Pancreas (tissue), 10 donors: Measurements from ENCODE around the gene FCER2. TPM values are rescaled to one million over a fixed set of nuclear protein-coding genes. Genes with fewer than 3 reads are reported as not detected.

Source experiments
- ATAC-seq, 4 donors: fragments of 200-7000 bp; cut with Tn5 transposase; one replicate each; pipeline versions ENCODE4 v1.8.0 to v1.9.1; 2020; ENCODE audit warnings: mild to moderate bottlenecking in 4 of 4, moderate library complexity in 4 of 4
- DNase-seq, 6 donors: peaks; one replicate each; pipeline ENCODE4 v3.0.0-alpha.2; 2020
- FAIRE-seq: peaks from 2 replicates; lab custom pipeline; 2012; peaks lifted over from hg19 to GRCh38; lab: Jason Lieb, UNC
- H3K27ac ChIP-seq, 4 donors: fragments of 200-600 bp; sonication (generic); 1 replicate in 3 of 4; 2 replicates in 1 of 4; pipeline versions ENCODE4 v1.5.0 to v1.8.0; 2020
- H3K27me3 ChIP-seq, 4 donors: fragments of 200-600 bp; one replicate each; pipeline ENCODE4 v1.8.0; 2021
- H3K36me3 ChIP-seq, 3 donors: fragments of 200-600 bp; sonication (generic) in 1 of 3; one replicate each; pipeline versions ENCODE4 v1.5.0 to v1.8.0; 2020 to 2021
- H3K4me1 ChIP-seq, 3 donors: fragments of 200-600 bp; one replicate each; pipeline ENCODE4 v1.8.0; 2021
- H3K4me3 ChIP-seq, 4 donors: fragments of 200-600 bp; sonication (generic) in 2 of 4; one replicate each; pipeline versions ENCODE4 v1.5.0 to v1.8.0; 2020 to 2021
- H3K9me3 ChIP-seq, 4 donors: fragments of 200-600 bp; one replicate each; pipeline ENCODE4 v1.8.0; 2021
- CTCF ChIP-seq, 4 donors: fragments of 200-600 bp; sonication (generic) in 3 of 4; IDR thresholded peaks; one replicate each; pipeline versions ENCODE4 v1.5.0 to v1.8.0; 2021; ENCODE audit warnings: antibody characterized with exemption in 4 of 4
- WGBS, 2 donors: extraction: QIAGEN DNeasy Blood & Tissue Kit; methylation state at CpG; one replicate each; pipeline ENCODE4 v1.1.7; 2013; 5-methylcytosine and 5-hydroxymethylcytosine counted together
- intact Hi-C, 3 donors: fragments of 100-400 bp; cut with DNase I; formaldehyde crosslinking; loops; one replicate each; pipeline versions ENCODE4 v1.11.1 to v1.14.2; 2022
- polyA plus RNA-seq, 2 donors: library from polyadenylated mRNA; stranded (reverse); fragments of 200-250 nt; gene quantifications; one replicate each; pipeline ENCODE4 v1.2.3, GENCODE V29; 2013
- total RNA-seq, 6 donors: library from RNA; stranded (reverse); fragmentation: NEBNext Ultra II Directional in 4 of 6; extraction: Animal tissue kit (Norgen Biotek cat#: 25700) in 4 of 6; gene quantifications; one replicate each; pipeline versions ENCODE4 v1.2.1 to v1.2.4, GENCODE V29; 2021 to 2023
- donor health status: healthy with polysubstance abuse.
- donor health status: DM: no; HTN: no; CAD: no; lungs with moderate emphysema.
- donor health status: DM: no; HTN: no; CAD: no.
- donor health status: control.
- donor health status: control.
- donor health status: Bipolar disorder and iron deficiency.
- donor health status: DM: yes; HTN: yes; CAD: no.
- donor health status: DM: no; HTN: no; CAD: no.
- donor health status: DM: no; HTN: no; CAD: no.
- donor health status: DM: yes; HTN: yes; CAD: no.

The FCER2 gene
- total RNA-seq = under 1 TPM in 2 of 6 donors, not detected in 4; 0.19 to 0.51 TPM
- polyA plus RNA-seq = under 1 TPM in 1 of 2 donors, not detected in 1; 0.08 TPM

- Histone ChIP-seq H3K27me3 (no peaks in the 10 kb centered on the region), H3K4me1 (no peaks in the 10 kb centered on the region), H3K27ac (no peak within 1 kb of the TSS), H3K36me3 (no peaks in the 10 kb centered on the region), H3K4me3 (no peak within 1 kb of the TSS), H3K9me3 (no peaks in the 10 kb centered on the region)
- no peak for FAIRE-seq
- ATAC-seq = peak in 1 of 4 donors; percentile 30
- intact Hi-C loops = no loop called here
- no peak for DNase-seq
- 40 to 55% methylated on average over 20 of the region's 20 CpGs for WGBS, 2 donors
- TF ChIP-seq CTCF (IDR thresholded peaks at IDR 0.05) = no peak
These were observed at the start of gene FCER2 for GRCh38 chr19:7701654-7702457. Gene FCER2, minus strand, starts transcription at chr19:7702131. Its CDS starts 2,371 bp downstream, at chr19:7699760.

GRCh38 chr19:7751157-7751783, 49.3 kb upstream of the FCER2 start:
- Histone ChIP-seq H3K9me3 (no peaks in the 10 kb centered on the region), H3K27ac (no peak overlapping the region), H3K4me1 (no peaks in the 10 kb centered on the region), H3K4me3 (no peak overlapping the region), H3K36me3 (no peaks in the 10 kb centered on the region), H3K27me3 (no peaks in the 10 kb centered on the region)
- intact Hi-C loops = no loop called here
- no peak for TF ChIP-seq CTCF (IDR thresholded peaks at IDR 0.05)
- whole genome bisulfite sequencing, 2 donors = 60 to 71% methylated on average over 12 of the region's 12 CpGs
- ATAC-seq = no peak
- DNase-seq = no peak
- FAIRE-seq = no peak

GRCh38 chr19:7748756-7749155, 46.8 kb upstream of the FCER2 start:
- no peaks in the 10 kb centered on the region for H3K4me1 ChIP-seq
- H3K27me3 ChIP-seq = no peaks in the 10 kb centered on the region
- intact Hi-C loops = no loop called here
- DNase-seq = peak in 1 of 6 donors; percentile 15
- H3K36me3 ChIP-seq = no peaks in the 10 kb centered on the region
- no peak for FAIRE-seq
- no peak for TF ChIP-seq CTCF (IDR thresholded peaks at IDR 0.05)
- H3K27ac ChIP-seq = no peak overlapping the region
- no peak overlapping the region for H3K4me3 ChIP-seq
- ATAC-seq = peak in 3 of 4 donors; percentile 44 to 59 (median 57)
- WGBS, 2 donors = 6 to 10% methylated on average over 4 of the region's 4 CpGs
- no peaks in the 10 kb centered on the region for H3K9me3 ChIP-seq

- ATAC-seq (no peak), DNase-seq (no peak), FAIRE-seq (no peak)
- WGBS, 2 donors = 58 to 72% methylated on average over 2 of the region's 2 CpGs
- Histone ChIP-seq H3K27ac (no peak overlapping the region), H3K9me3 (no peaks in the 10 kb centered on the region), H3K4me1 (no peaks in the 10 kb centered on the region), H3K27me3 (no peaks in the 10 kb centered on the region), H3K36me3 (no peaks in the 10 kb centered on the region), H3K4me3 (no peak overlapping the region)
- intact Hi-C loops = no loop called here
- no peak for TF ChIP-seq CTCF (IDR thresholded peaks at IDR 0.05)
These were observed 46.2 kb upstream of the FCER2 start for GRCh38 chr19:7748171-7748570.
